Activated naive CD4-positive, alpha-beta T cell treated with anti-CD3 and anti-CD28 coated beads for 36 hours (primary cell): ENCODE data around the gene BID. TPM values are rescaled to one million over a fixed set of nuclear protein-coding genes. Genes with fewer than 3 reads are reported as not detected.
A peak's percentile ranks its signal among the peaks of the same experiment; 100 is the strongest.

Source experiments
- CTCF ChIA-PET: fragments of 350-600 bp; sonication (Branson Sonifier 250); formaldehyde crosslinking; loops from one replicate; lab custom pipeline; 2021; ENCODE audit warnings: antibody characterized with exemption; lab: Charles Lee
- DNase-seq: peaks from one replicate; pipeline ENCODE4 v3.0.0-alpha.2; 2020
- H3K27ac Mint-ChIP-seq: one replicate; pipeline ENCODE4 v1.8.0; 2021; ENCODE audit warnings: mild to moderate bottlenecking, mixed read lengths
- H3K27me3 Mint-ChIP-seq: one replicate; pipeline ENCODE4 v1.8.0; 2021; ENCODE audit warnings: low read depth, mixed read lengths
- H3K36me3 Mint-ChIP-seq: one replicate; pipeline ENCODE4 v1.8.0; 2021; ENCODE audit warnings: low read depth, mixed read lengths
- H3K4me1 Mint-ChIP-seq: one replicate; pipeline ENCODE4 v1.8.0; 2021; ENCODE audit warnings: low read depth, mixed read lengths
- H3K4me3 Mint-ChIP-seq: one replicate; pipeline ENCODE4 v1.8.0; 2021; ENCODE audit warnings: mild to moderate bottlenecking, moderate library complexity, mixed read lengths
- H3K9me3 Mint-ChIP-seq: one replicate; pipeline ENCODE4 v1.8.0; 2021; ENCODE audit warnings: mixed read lengths
- intact Hi-C: fragments of 100-400 bp; cut with micrococcal nuclease; formaldehyde crosslinking; loops from one replicate; pipeline ENCODE4 v1.15.1; 2023
- total RNA-seq, 2 experiments: library from RNA; stranded (reverse); gene quantifications; one replicate each; pipeline ENCODE4 v1.2.3, GENCODE V29; 2021

The BID gene
- total RNA-seq, 2 experiments from 2014 or later = 53.0 to 63.7 TPM

- Mint-ChIP-seq H3K27me3 (no peaks in the 10 kb centered on the region), H3K36me3 (peaks cover 1% of the 10 kb centered on the region), H3K4me3 (no peak overlapping the region), H3K27ac (no peak overlapping the region), H3K4me1 (peaks cover 2% of the 10 kb centered on the region), H3K9me3 (no peaks in the 10 kb centered on the region)
- intact Hi-C loops = no loop called here
- CTCF ChIA-PET = no interaction called here
- no peak for DNase-seq
These were observed 54.4 kb downstream of the BID start for GRCh38 chr22:17719911-17720310.

- H3K4me3 Mint-ChIP-seq = no peak overlapping the region
These were observed 56.6 kb downstream of the BID start for GRCh38 chr22:17717708-17718107.

GRCh38 chr22:17716529-17716928, 57.7 kb downstream of the BID start:
- intact Hi-C loops = no loop called here
- no peaks in the 10 kb centered on the region for H3K9me3 Mint-ChIP-seq
- CTCF ChIA-PET = no interaction called here
- no peak for DNase-seq
- H3K4me3 Mint-ChIP-seq = no peak overlapping the region
- no peak overlapping the region for H3K27ac Mint-ChIP-seq
- H3K4me1 Mint-ChIP-seq = peaks cover 2% of the 10 kb centered on the region
- H3K27me3 Mint-ChIP-seq = no peaks in the 10 kb centered on the region
- peaks cover 6% of the 10 kb centered on the region for H3K36me3 Mint-ChIP-seq

More at GRCh38 chr22:17717708-17718107, 56.6 kb downstream of the BID start:
- CTCF ChIA-PET = no interaction called here
- DNase-seq = no peak
- Mint-ChIP-seq H3K36me3 (peaks cover 3% of the 10 kb centered on the region), H3K27ac (no peak overlapping the region), H3K27me3 (no peaks in the 10 kb centered on the region), H3K9me3 (no peaks in the 10 kb centered on the region), H3K4me1 (peaks cover 2% of the 10 kb centered on the region)
- intact Hi-C loops = no loop called here

GRCh38 chr22:17712441-17712840, 61.8 kb downstream of the BID start:
- CTCF ChIA-PET = no interaction called here
- H3K27me3 Mint-ChIP-seq = no peaks in the 10 kb centered on the region
- H3K9me3 Mint-ChIP-seq = no peaks in the 10 kb centered on the region
- peaks cover 7% of the 10 kb centered on the region for H3K36me3 Mint-ChIP-seq
- H3K27ac Mint-ChIP-seq = no peak overlapping the region
- H3K4me3 Mint-ChIP-seq = no peak overlapping the region
- H3K4me1 Mint-ChIP-seq = peaks cover 2% of the 10 kb centered on the region
- intact Hi-C loops = no loop called here
- DNase-seq = no peak

GRCh38 chr22:17710023-17710422, 64.2 kb downstream of the BID start:
- CTCF ChIA-PET = interaction anchor here (0.7 kb wide), 1 partner anchor 33 kb away, joined by 3 read pairs; no protein-coding TSS in a partner anchor
- DNase-seq = no peak
- Mint-ChIP-seq H3K27me3 (no peaks in the 10 kb centered on the region), H3K4me1 (peaks cover 18% of the 10 kb centered on the region), H3K27ac (no peak overlapping the region), H3K4me3 (no peak overlapping the region), H3K9me3 (no peaks in the 10 kb centered on the region), H3K36me3 (peaks cover 12% of the 10 kb centered on the region)
- intact Hi-C loops = no loop called here

GRCh38 chr22:17707526-17707925, 66.7 kb downstream of the BID start:
- no peak overlapping the region for H3K27ac Mint-ChIP-seq
- CTCF ChIA-PET = interaction anchor here (1.5 kb wide), 1 partner anchor 16 kb away, joined by 3 read pairs; no protein-coding TSS in a partner anchor
- no peaks in the 10 kb centered on the region for H3K27me3 Mint-ChIP-seq
- no peak overlapping the region for H3K4me3 Mint-ChIP-seq
- peaks cover 20% of the 10 kb centered on the region for H3K4me1 Mint-ChIP-seq
- intact Hi-C loops = loop anchor here (2.0 to 5.0 kb wide), 3 partner anchors 35 to 80 kb away; partner anchors contain the start of gene ATP6V1E1
- H3K36me3 Mint-ChIP-seq = peaks cover 21% of the 10 kb centered on the region
- no peak for DNase-seq
- H3K9me3 Mint-ChIP-seq = no peaks in the 10 kb centered on the region

GRCh38 chr22:17706947-17707346, 67.3 kb downstream of the BID start:
- Mint-ChIP-seq H3K9me3 (no peaks in the 10 kb centered on the region), H3K36me3 (peaks cover 21% of the 10 kb centered on the region), H3K27me3 (no peaks in the 10 kb centered on the region), H3K4me3 (no peak overlapping the region), H3K27ac (no peak overlapping the region), H3K4me1 (peaks cover 20% of the 10 kb centered on the region)
- intact Hi-C loops = loop anchor here (1.0 to 5.0 kb wide), 5 partner anchors 34 to 370 kb away; partner anchors contain the start of genes ATP6V1E1 and PEX26
- no peak for DNase-seq
- CTCF ChIA-PET = interaction anchor here (0.7 to 1.8 kb wide), 3 partner anchors 15 to 372 kb away, joined by 3 read pairs; no protein-coding TSS in a partner anchor

- H3K27me3 Mint-ChIP-seq = no peaks in the 10 kb centered on the region
- H3K36me3 Mint-ChIP-seq = peaks cover 18% of the 10 kb centered on the region
- intact Hi-C loops = loop anchor here (1.0 to 5.0 kb wide), 5 partner anchors 33 to 371 kb away; partner anchors contain the start of genes ATP6V1E1 and PEX26
- peaks cover 20% of the 10 kb centered on the region for H3K4me1 Mint-ChIP-seq
- DNase-seq = peak; percentile 67
- CTCF ChIA-PET = interaction anchor here (0.7 to 1.8 kb wide), 5 partner anchors 14 to 372 kb away, joined by 3 to 4 read pairs (median 3); no protein-coding TSS in a partner anchor
- peak overlapping the region; percentile 49 for H3K4me3 Mint-ChIP-seq
- peak overlapping the region; percentile 89 for H3K27ac Mint-ChIP-seq
- no peaks in the 10 kb centered on the region for H3K9me3 Mint-ChIP-seq
These were observed 68.0 kb downstream of the BID start for GRCh38 chr22:17705951-17706900.

- Mint-ChIP-seq H3K4me3 (no peak overlapping the region), H3K4me1 (peaks cover 20% of the 10 kb centered on the region), H3K27ac (peak overlapping the region; percentile 68), H3K27me3 (no peaks in the 10 kb centered on the region), H3K36me3 (peaks cover 18% of the 10 kb centered on the region), H3K9me3 (no peaks in the 10 kb centered on the region)
- intact Hi-C loops = loop anchor here (5.0 kb wide), 2 partner anchors 62 to 78 kb away; partner anchors contain the start of gene ATP6V1E1
- CTCF ChIA-PET = interaction anchor here (1.1 to 1.8 kb wide), 3 partner anchors 79 to 371 kb away, joined by 3 to 4 read pairs (median 3); no protein-coding TSS in a partner anchor
- no peak for DNase-seq
These were observed 68.7 kb downstream of the BID start for GRCh38 chr22:17705546-17705945.

GRCh38 chr22:17703811-17704210, 70.5 kb downstream of the BID start:
- no peak overlapping the region for H3K27ac Mint-ChIP-seq
- no peak for DNase-seq
- intact Hi-C loops = no loop called here
- no peak overlapping the region for H3K4me3 Mint-ChIP-seq
- peaks cover 18% of the 10 kb centered on the region for H3K36me3 Mint-ChIP-seq
- H3K4me1 Mint-ChIP-seq = peaks cover 22% of the 10 kb centered on the region
- CTCF ChIA-PET = no interaction called here
- no peaks in the 10 kb centered on the region for H3K27me3 Mint-ChIP-seq
- no peaks in the 10 kb centered on the region for H3K9me3 Mint-ChIP-seq

- Mint-ChIP-seq H3K27ac (no peak overlapping the region), H3K4me1 (peaks cover 13% of the 10 kb centered on the region), H3K36me3 (peaks cover 15% of the 10 kb centered on the region), H3K27me3 (no peaks in the 10 kb centered on the region), H3K4me3 (no peak overlapping the region), H3K9me3 (no peaks in the 10 kb centered on the region)
- intact Hi-C loops = no loop called here
- CTCF ChIA-PET = no interaction called here
- DNase-seq = no peak
These were observed 73.5 kb downstream of the BID start for GRCh38 chr22:17700778-17701177.

GRCh38 chr22:17699696-17700340, 74.5 kb downstream of the BID start:
- Mint-ChIP-seq H3K4me1 (peaks cover 5% of the 10 kb centered on the region), H3K27ac (no peak overlapping the region), H3K36me3 (peaks cover 14% of the 10 kb centered on the region), H3K9me3 (no peaks in the 10 kb centered on the region), H3K27me3 (no peaks in the 10 kb centered on the region), H3K4me3 (no peak overlapping the region)
- DNase-seq = no peak
- CTCF ChIA-PET = interaction anchor here (0.7 kb wide), 1 partner anchor 41 kb away, joined by 3 read pairs; no protein-coding TSS in a partner anchor
- intact Hi-C loops = no loop called here
